HL-60 (cell line): Measurements from ENCODE around the gene LIX1.

Experiments
- GABPA ChIP-seq: IDR thresholded peaks from 2 replicates; pipeline ENCODE4 v1.6.1; 2012; ENCODE audit warnings: low read depth
- POLR2AphosphoS5 ChIP-seq: IDR thresholded peaks from 2 replicates; pipeline ENCODE4 v1.6.1; 2012; ENCODE audit warnings: low read depth
- SPI1 ChIP-seq: IDR thresholded peaks from 2 replicates; pipeline ENCODE4 v1.6.1; 2012; ENCODE audit warnings: low read depth, mild to moderate bottlenecking, borderline replicate concordance
- TF ChIP-seq, protein P1 (sequence below): IDR thresholded peaks from one replicate; pipeline ENCODE4 v1.5.1; 2011; ENCODE audit warnings: low read length, control low read depth, inconsistent platforms; ENCODE audit not compliant: insufficient read depth
- TF ChIP-seq, protein P2 (sequence below): IDR thresholded peaks from 2 replicates; pipeline ENCODE4 v1.6.1; 2012; ENCODE audit warnings: low read depth; ENCODE audit not compliant: insufficient replicate concordance

DNA sequence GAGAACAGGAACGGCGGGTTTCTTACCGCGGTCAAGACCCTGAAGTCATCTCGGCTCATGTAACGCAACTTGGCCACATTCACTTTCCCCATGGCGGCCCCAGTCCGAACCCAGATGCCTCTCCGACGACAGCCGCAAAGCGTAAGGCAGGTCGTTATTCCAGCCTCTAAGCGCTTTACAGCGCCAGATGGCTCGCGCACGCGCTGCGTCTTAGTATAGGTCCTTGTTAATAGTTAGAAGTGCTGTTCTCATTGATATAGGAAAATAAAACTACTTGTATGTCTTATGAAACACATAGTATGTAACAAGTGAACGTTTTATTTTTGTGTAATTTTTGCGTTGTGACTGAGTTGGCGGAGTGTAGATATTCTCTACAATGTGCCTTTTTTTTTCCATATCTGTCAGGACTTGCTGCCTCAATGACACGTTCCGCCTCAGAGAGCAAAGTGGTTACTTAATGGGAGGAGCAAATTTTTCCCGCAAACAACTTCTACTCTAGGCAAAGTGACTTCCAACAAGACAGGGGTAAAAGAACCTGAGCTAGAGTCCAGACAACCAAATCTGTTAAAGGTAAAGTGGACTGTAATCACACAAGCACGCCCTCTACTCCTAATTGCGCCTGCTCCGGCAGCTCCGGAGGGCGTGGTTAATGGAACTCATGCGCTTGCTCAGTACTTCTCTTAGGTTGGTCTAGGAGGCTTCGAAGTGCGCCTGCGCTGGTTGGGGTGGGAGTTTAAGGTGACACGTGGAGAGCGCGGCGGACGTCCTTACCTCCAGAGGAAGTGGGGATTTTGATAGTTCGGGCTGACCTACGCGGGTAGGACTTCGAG, 40.9 kb upstream of the LIX1 start, which contains the start of gene RIOK2:
- TF ChIP-seq, protein P1, sequence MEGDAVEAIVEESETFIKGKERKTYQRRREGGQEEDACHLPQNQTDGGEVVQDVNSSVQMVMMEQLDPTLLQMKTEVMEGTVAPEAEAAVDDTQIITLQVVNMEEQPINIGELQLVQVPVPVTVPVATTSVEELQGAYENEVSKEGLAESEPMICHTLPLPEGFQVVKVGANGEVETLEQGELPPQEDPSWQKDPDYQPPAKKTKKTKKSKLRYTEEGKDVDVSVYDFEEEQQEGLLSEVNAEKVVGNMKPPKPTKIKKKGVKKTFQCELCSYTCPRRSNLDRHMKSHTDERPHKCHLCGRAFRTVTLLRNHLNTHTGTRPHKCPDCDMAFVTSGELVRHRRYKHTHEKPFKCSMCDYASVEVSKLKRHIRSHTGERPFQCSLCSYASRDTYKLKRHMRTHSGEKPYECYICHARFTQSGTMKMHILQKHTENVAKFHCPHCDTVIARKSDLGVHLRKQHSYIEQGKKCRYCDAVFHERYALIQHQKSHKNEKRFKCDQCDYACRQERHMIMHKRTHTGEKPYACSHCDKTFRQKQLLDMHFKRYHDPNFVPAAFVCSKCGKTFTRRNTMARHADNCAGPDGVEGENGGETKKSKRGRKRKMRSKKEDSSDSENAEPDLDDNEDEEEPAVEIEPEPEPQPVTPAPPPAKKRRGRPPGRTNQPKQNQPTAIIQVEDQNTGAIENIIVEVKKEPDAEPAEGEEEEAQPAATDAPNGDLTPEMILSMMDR = no peak
- TF ChIP-seq, protein P2, sequence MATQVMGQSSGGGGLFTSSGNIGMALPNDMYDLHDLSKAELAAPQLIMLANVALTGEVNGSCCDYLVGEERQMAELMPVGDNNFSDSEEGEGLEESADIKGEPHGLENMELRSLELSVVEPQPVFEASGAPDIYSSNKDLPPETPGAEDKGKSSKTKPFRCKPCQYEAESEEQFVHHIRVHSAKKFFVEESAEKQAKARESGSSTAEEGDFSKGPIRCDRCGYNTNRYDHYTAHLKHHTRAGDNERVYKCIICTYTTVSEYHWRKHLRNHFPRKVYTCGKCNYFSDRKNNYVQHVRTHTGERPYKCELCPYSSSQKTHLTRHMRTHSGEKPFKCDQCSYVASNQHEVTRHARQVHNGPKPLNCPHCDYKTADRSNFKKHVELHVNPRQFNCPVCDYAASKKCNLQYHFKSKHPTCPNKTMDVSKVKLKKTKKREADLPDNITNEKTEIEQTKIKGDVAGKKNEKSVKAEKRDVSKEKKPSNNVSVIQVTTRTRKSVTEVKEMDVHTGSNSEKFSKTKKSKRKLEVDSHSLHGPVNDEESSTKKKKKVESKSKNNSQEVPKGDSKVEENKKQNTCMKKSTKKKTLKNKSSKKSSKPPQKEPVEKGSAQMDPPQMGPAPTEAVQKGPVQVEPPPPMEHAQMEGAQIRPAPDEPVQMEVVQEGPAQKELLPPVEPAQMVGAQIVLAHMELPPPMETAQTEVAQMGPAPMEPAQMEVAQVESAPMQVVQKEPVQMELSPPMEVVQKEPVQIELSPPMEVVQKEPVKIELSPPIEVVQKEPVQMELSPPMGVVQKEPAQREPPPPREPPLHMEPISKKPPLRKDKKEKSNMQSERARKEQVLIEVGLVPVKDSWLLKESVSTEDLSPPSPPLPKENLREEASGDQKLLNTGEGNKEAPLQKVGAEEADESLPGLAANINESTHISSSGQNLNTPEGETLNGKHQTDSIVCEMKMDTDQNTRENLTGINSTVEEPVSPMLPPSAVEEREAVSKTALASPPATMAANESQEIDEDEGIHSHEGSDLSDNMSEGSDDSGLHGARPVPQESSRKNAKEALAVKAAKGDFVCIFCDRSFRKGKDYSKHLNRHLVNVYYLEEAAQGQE = no peak
- TF ChIP-seq POLR2AphosphoS5 (peak; percentile 64), SPI1 (peak; percentile 63; the same call in 1 of the 2 replicates), GABPA (peak; percentile 47)
